Ascending aorta (tissue), 2 donors: ENCODE measurements around the gene ATF1. TPM values are rescaled to one million over a fixed set of nuclear protein-coding genes. Genes with fewer than 3 reads are reported as not detected.

Source experiments
- DNase-seq, 2 donors: peaks; one replicate each; pipeline ENCODE4 v3.0.0-alpha.2; 2019; ENCODE audit warnings: low spot score in 2 of 2
- H3K27ac ChIP-seq, 2 donors: fragments of 200-600 bp; sonication (generic); one replicate each; pipeline ENCODE4 v1.5.1; 2016 to 2017; ENCODE audit warnings: mild to moderate bottlenecking in 1 of 2
- H3K27me3 ChIP-seq: fragments of 200-600 bp; sonication (generic); one replicate; pipeline ENCODE4 v1.5.1; 2017
- H3K36me3 ChIP-seq, 2 donors: fragments of 200-600 bp; sonication (generic); one replicate each; pipeline ENCODE4 v1.5.1; 2016
- H3K4me1 ChIP-seq, 2 donors: fragments of 200-600 bp; sonication (generic); one replicate each; pipeline ENCODE4 v1.5.1; 2016 to 2017; ENCODE audit warnings: mild to moderate bottlenecking in 1 of 2
- H3K4me3 ChIP-seq, 2 donors: fragments of 200-600 bp; sonication (generic); one replicate each; pipeline ENCODE4 v1.5.1; 2016 to 2017; ENCODE audit warnings: mild to moderate bottlenecking in 1 of 2
- H3K9me3 ChIP-seq, 2 donors: fragments of 200-600 bp; sonication (generic); one replicate each; pipeline ENCODE4 v1.5.1; 2016
- intact Hi-C: fragments of 100-400 bp; cut with DNase I; formaldehyde crosslinking; loops from one replicate; pipeline ENCODE4 v1.15.1; 2023
- total RNA-seq: library from RNA; depleted of rRNA; stranded (reverse); fragments of >200 nt; gene quantifications from one replicate; pipeline ENCODE4 v1.1.0, GENCODE V29; 2016
- TF ChIP-seq, protein P1 (sequence below), 3 experiments: fragments of 200-600 bp in 2 of 3; fragments of 450-650 bp in 1 of 3; sonication (generic) in 2 of 3; IDR thresholded peaks; one replicate each; pipeline ENCODE4 v1.5.1; 2016 to 2019; ENCODE audit warnings: antibody characterized with exemption in 3 of 3, mild to moderate bottlenecking in 1 of 3, moderate library complexity in 1 of 3

ATF1 gene
- total RNA-seq, 1 donor from 2014 or later = 6.8 TPM

DNA sequence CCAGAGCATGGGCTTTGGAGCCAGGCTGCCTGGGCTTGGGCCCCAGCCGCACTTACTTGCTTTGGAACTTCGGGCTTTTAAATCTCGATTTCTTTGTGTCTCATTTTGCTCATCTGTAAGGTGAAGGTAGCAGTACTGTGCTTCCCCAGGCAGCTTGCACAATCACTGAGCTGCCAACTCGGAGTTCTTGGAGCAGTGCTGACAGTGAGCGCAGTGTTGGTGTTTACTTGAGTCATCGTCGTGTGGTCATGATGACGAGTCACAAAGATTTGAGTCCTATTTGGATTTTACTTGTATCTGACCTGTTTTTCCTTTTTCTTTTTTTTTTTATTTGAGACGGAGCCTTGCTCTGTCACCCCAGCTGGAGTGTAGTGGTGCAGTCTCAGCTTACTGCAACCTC lies 31.3 kb upstream of the ATF1 start:
- H3K4me3 ChIP-seq = no peak overlapping the region
- DNase-seq = no peak
- no peaks in the 10 kb centered on the region for H3K4me1 ChIP-seq
- H3K27ac ChIP-seq = no peak overlapping the region
- no peaks in the 10 kb centered on the region for H3K27me3 ChIP-seq
- intact Hi-C loops = no loop called here
- TF ChIP-seq, protein P1, sequence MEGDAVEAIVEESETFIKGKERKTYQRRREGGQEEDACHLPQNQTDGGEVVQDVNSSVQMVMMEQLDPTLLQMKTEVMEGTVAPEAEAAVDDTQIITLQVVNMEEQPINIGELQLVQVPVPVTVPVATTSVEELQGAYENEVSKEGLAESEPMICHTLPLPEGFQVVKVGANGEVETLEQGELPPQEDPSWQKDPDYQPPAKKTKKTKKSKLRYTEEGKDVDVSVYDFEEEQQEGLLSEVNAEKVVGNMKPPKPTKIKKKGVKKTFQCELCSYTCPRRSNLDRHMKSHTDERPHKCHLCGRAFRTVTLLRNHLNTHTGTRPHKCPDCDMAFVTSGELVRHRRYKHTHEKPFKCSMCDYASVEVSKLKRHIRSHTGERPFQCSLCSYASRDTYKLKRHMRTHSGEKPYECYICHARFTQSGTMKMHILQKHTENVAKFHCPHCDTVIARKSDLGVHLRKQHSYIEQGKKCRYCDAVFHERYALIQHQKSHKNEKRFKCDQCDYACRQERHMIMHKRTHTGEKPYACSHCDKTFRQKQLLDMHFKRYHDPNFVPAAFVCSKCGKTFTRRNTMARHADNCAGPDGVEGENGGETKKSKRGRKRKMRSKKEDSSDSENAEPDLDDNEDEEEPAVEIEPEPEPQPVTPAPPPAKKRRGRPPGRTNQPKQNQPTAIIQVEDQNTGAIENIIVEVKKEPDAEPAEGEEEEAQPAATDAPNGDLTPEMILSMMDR (IDR thresholded peaks at IDR 0.05) = no peak
- H3K36me3 ChIP-seq = peaks cover 47 to 77% of the 10 kb centered on the region in 2 donors
- no peaks in the 10 kb centered on the region for H3K9me3 ChIP-seq

DNA sequence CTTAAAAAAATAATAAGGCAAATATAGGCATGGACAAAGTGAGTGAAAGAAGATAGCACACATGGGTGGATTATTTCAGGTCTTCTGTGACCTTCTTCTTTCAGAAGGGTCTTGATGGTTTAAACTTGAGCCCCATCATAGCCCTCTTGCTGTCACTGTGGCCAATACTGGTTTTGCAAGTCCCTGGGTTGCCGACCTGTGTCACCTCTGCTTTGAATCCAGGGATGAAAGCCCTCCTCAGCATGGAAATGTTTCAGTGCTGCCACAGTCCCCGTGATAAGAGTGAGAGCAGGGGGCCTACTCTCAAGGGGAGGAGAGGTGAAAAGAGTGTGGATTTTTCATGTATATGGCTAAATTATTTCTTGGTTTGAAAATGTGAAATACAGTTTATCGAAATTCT lies 30.2 kb upstream of the ATF1 start:
- Histone ChIP-seq H3K9me3 (no peaks in the 10 kb centered on the region), H3K4me3 (no peak overlapping the region), H3K4me1 (no peaks in the 10 kb centered on the region), H3K36me3 (peaks cover 54 to 77% of the 10 kb centered on the region in 2 donors), H3K27me3 (no peaks in the 10 kb centered on the region), H3K27ac (no peak overlapping the region)
- DNase-seq = no peak
- TF ChIP-seq, protein P1 (IDR thresholded peaks at IDR 0.05) = no peak
- intact Hi-C loops = no loop called here

DNA sequence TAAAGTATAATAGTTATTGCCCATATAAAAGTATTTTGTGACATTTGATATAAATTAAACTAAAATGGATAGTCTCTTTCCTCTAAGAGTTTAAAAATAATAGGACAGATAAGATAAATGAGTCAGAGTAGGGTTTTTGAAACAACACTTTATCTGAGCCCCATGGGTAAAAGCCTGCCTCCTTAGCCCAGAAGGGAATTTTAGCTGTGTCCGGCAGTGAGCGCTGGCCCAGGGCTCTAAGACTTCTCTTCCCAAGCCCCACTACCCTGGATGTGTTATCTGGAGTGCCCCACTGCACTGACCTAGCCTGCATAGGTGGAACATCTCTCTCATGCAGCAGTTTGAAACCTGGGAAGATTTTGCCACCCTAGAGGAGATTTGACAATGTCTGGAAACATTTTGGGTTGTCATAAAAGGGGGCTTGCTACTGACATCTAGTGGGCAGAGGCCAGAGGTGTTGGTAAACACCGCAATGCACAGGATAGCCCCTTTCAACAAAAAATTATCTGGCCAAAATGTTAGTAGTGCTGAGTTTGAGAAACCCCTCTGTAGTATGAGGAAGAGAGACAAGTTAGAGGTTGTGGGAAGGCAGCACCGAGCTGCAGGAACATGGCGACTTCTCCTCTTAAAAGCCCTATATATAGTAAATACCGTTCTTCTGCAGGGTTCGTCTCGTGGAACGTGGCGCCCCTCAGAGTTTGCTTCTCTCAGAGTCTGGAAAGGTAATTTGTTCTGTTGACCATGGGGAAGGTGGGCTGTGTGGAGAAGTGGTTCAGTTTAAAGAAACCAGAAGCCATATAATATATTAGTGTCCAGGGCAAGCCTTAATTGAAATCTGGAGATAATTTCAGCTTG lies 29.3 kb upstream of the ATF1 start:
- H3K27ac ChIP-seq = no peak overlapping the region
- peaks cover 56 to 77% of the 10 kb centered on the region in 2 donors for H3K36me3 ChIP-seq
- H3K27me3 ChIP-seq = no peaks in the 10 kb centered on the region
- no peak for DNase-seq
- no peaks in the 10 kb centered on the region for H3K9me3 ChIP-seq
- H3K4me1 ChIP-seq = no peaks in the 10 kb centered on the region
- intact Hi-C loops = no loop called here
- TF ChIP-seq, protein P1 (IDR thresholded peaks at IDR 0.05) = peak in 2 of 3 experiments; percentile 35 to 49
- H3K4me3 ChIP-seq = no peak overlapping the region

DNA sequence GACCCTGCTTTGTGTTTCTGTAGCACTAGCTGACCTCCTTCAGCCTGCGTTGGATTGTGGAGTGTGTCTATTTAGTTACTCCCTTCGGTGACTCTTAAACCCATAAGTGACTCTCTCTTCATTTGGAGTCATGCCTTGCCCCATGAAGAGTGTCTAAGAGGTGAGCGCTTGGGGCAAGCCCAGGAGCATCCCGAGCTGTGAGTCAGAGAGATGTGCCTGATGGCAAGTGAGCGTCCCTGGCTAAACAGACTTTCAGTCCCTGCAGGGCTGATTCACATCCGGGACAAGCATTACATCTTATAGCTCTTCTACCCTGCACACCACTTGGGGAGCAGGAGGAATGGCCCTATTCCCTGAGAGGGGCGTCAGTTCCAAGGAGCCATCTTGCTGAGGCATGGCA lies 24.3 kb upstream of the ATF1 start:
- TF ChIP-seq, protein P1 (IDR thresholded peaks at IDR 0.05) = no peak
- H3K9me3 ChIP-seq = no peaks in the 10 kb centered on the region
- intact Hi-C loops = no loop called here
- no peaks in the 10 kb centered on the region for H3K27me3 ChIP-seq
- peaks cover 73 to 85% of the 10 kb centered on the region in 2 donors for H3K36me3 ChIP-seq
- H3K27ac ChIP-seq = no peak overlapping the region
- no peak for DNase-seq
- H3K4me1 ChIP-seq = no peaks in the 10 kb centered on the region
- no peak overlapping the region for H3K4me3 ChIP-seq

DNA sequence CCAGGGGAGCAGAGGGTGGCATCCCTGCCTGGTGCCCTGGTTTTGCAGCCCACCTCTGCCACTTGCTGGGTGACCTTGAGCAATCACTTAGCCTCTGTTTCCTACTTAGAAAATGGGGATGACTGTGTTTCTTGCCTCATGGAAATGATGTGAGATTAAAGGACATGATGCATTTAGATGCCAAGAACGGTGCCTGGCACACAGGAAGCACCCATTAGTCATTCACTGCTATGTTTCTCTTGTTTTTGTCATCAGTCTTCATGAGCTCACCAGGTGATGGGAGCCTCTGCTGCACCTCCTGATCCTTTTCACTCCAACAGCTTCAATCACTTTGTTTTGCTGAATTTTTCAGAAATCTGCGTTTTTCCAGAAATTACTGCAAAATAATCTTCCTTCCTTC lies 23.6 kb upstream of the ATF1 start:
- DNase-seq = no peak
- intact Hi-C loops = no loop called here
- TF ChIP-seq, protein P1 (IDR thresholded peaks at IDR 0.05) = no peak
- H3K27me3 ChIP-seq = no peaks in the 10 kb centered on the region
- no peaks in the 10 kb centered on the region for H3K4me1 ChIP-seq
- H3K9me3 ChIP-seq = no peaks in the 10 kb centered on the region
- no peak overlapping the region for H3K27ac ChIP-seq
- no peak overlapping the region for H3K4me3 ChIP-seq
- H3K36me3 ChIP-seq = peaks cover 74 to 92% of the 10 kb centered on the region in 2 donors
